SK-N-SH treated with all-trans-retinoic acid at 6 μM for 48 hours (cell line): ENCODE data around the gene PSD.

ENCODE experiments used
- ATAC-seq: fragments of 200-7000 bp; cut with Tn5 transposase; 3 replicates; pipeline ENCODE4 v1.9.1; 2020; ENCODE audit warnings: mild to moderate bottlenecking, moderate library complexity
- ARNTL ChIP-seq: fragments of 450-650 bp; formaldehyde crosslinking; IDR thresholded peaks from 2 replicates; pipeline ENCODE4 v1.5.0; 2020; ENCODE audit warnings: low read depth, mild to moderate bottlenecking, moderate library complexity, borderline replicate concordance
- BACH2 ChIP-seq: fragments of 250-450 bp; sonication (Bioruptor Pico); IDR thresholded peaks from 2 replicates; pipeline ENCODE4 v1.9.0; 2021; ENCODE audit warnings: mild to moderate bottlenecking, borderline replicate concordance
- CSDC2 ChIP-seq: fragments of 250-450 bp; sonication (Bioruptor Pico); IDR thresholded peaks from 2 replicates; pipeline ENCODE4 v1.5.0; 2020; ENCODE audit warnings: mild to moderate bottlenecking, moderate library complexity
- ESRRG ChIP-seq: fragments of 250-450 bp; sonication (Bioruptor Pico); IDR thresholded peaks from 2 replicates; pipeline ENCODE4 v1.6.1; 2021; ENCODE audit warnings: mild to moderate bottlenecking
- GLIS3 ChIP-seq: fragments of 250-450 bp; sonication (Bioruptor Pico); IDR thresholded peaks from 2 replicates; pipeline ENCODE4 v1.5.0; 2020; ENCODE audit warnings: mild to moderate bottlenecking, moderate library complexity
- OSR1 ChIP-seq: fragments of 250-450 bp; sonication (Bioruptor Pico); IDR thresholded peaks from 2 replicates; pipeline ENCODE4 v1.8.0; 2022; ENCODE audit warnings: moderate library complexity, mild to moderate bottlenecking, inconsistent platforms
- PATZ1 ChIP-seq: fragments of 250-450 bp; sonication (Bioruptor Pico); IDR thresholded peaks from 2 replicates; pipeline ENCODE4 v1.8.0; 2020; ENCODE audit warnings: mild to moderate bottlenecking, moderate library complexity, borderline replicate concordance
- PPARA ChIP-seq: fragments of 250-450 bp; sonication (Bioruptor Pico); IDR thresholded peaks from 2 replicates; pipeline ENCODE4 v1.5.0; 2020; ENCODE audit warnings: mild to moderate bottlenecking, borderline replicate concordance
- SNAI2 ChIP-seq: fragments of 250-450 bp; sonication (Bioruptor Pico); IDR thresholded peaks from 2 replicates; pipeline ENCODE4 v1.5.0; 2020; ENCODE audit warnings: mild to moderate bottlenecking, moderate library complexity
- TCF4 ChIP-seq: fragments of 250-450 bp; sonication (Bioruptor Pico); IDR thresholded peaks from 2 replicates; pipeline ENCODE4 v1.8.0; 2021; ENCODE audit warnings: mild to moderate bottlenecking, moderate library complexity, borderline replicate concordance
- TSHZ2 ChIP-seq: fragments of 250-450 bp; sonication (Bioruptor Pico); IDR thresholded peaks from 2 replicates; pipeline ENCODE4 v1.5.0; 2020; ENCODE audit warnings: mild to moderate bottlenecking, moderate library complexity
- ZC3H10 ChIP-seq: fragments of 250-450 bp; sonication (Bioruptor Pico); IDR thresholded peaks from 2 replicates; pipeline ENCODE4 v1.5.1; 2021; ENCODE audit warnings: mild to moderate bottlenecking, moderate library complexity
- ZFP3 ChIP-seq: fragments of 250-450 bp; sonication (Bioruptor Pico); IDR thresholded peaks from 2 replicates; pipeline ENCODE4 v1.5.0; 2020; ENCODE audit warnings: mild to moderate bottlenecking, moderate library complexity
- ZFP30 ChIP-seq: fragments of 450-650 bp; formaldehyde crosslinking; IDR thresholded peaks from 2 replicates; pipeline ENCODE4 v1.5.0; 2022; ENCODE audit warnings: mild to moderate bottlenecking, moderate library complexity
- ZNF565 ChIP-seq: fragments of 450-650 bp; formaldehyde crosslinking; conservative IDR thresholded peaks from 2 replicates; pipeline ENCODE4 v1.5.0; 2020; ENCODE audit warnings: low read depth, mild to moderate bottlenecking, moderate library complexity
- ZNF70 ChIP-seq: fragments of 450-650 bp; formaldehyde crosslinking; IDR thresholded peaks from 2 replicates; pipeline ENCODE4 v1.5.0; 2020; ENCODE audit warnings: mild to moderate bottlenecking, moderate library complexity
- ZNF8 ChIP-seq: fragments of 450-650 bp; formaldehyde crosslinking; IDR thresholded peaks from 2 replicates; pipeline ENCODE4 v1.5.0; 2020; ENCODE audit warnings: mild to moderate bottlenecking, moderate library complexity

PSD gene

DNA sequence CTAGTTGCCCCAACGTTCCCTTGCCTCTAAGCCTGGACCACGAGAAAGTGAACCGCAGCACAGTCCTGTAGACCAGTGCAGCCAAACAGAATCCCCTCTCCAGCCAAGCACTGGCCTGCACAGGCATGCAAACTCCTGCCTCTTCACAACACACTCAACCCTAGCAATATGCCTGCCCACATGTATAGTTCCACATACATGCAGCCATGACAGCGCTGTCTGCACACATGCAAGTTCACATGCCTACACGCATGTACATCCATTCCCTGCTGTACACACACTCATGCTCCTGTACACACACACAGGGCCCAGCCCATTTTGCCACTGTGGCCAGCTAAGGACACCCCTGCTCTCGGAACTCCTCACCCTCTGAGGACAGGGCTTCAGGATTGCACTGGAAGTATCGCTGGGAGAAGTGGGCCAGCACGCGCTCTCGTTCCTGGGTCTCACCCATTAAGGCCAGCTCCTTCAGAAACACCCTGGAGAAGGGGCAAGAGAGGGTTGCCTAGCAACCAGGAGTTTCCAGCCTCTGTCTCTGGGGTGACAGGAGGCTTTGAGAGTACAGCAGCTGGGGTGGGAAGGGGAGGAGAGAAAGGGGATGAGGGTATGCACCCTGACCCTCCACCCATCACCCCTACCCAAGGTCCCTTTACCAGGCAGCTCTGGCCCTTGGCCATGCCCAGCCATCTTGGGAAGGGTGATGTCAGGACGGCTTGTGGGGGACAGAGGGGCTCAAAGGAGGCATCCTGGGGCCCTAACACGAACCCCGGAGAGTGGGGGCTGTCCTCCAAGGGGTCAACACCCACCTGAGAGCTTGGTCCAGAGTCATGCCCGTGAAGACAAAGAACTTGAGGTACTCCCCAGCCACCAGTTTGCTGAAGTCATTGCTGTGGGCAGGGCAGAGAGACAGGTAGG is 7.0 kb downstream of the PSD start:
- no peak for TF ChIP-seq ZFP3 (CRISPR knock-in tag)
- no peak for ATAC-seq

DNA sequence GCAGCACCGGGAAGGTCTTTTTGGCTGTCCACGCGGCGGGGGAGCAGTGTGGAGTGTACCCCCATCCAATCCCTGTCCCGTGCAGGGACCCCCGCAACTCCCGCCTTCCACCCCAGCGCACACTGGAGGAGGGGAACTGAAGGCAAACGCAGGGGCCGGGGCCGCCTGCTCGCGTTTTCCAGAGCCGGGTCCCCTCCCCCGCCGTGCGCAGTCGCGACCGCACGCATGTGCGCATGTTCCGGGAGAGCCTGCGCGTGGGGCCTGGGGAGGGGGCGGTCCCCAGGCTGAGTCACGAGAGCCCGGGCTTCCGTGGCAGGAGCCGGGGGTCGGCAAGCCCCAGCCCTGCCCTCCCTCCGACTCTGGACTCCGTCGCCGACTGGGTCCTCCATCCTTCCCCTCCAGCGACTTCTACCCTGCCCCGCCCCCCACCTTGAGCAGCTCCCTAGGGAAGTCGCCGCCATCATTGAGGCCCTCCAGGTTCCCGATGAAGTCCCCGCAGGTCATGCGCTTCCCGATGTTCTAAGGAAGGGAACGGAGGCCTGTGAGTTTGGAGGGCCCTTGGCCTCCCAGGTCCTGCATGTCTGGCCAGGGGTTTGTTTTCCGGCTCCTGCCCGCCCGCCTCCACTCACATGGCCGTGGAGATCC is 8.0 kb downstream of the PSD start:
- no peak for ATAC-seq

GRCh38 chr10:102409604-102410428 is 8.8 kb downstream of the PSD start:
- ATAC-seq, result no peak
- TF ChIP-seq TCF4 (CRISPR knock-in tag), result no peak
- TF ChIP-seq ZC3H10, result no peak

More for the DNA sequence above, 8.0 kb downstream of the PSD start:
- TF ChIP-seq ZNF8 (CRISPR knock-in tag), result no peak

DNA sequence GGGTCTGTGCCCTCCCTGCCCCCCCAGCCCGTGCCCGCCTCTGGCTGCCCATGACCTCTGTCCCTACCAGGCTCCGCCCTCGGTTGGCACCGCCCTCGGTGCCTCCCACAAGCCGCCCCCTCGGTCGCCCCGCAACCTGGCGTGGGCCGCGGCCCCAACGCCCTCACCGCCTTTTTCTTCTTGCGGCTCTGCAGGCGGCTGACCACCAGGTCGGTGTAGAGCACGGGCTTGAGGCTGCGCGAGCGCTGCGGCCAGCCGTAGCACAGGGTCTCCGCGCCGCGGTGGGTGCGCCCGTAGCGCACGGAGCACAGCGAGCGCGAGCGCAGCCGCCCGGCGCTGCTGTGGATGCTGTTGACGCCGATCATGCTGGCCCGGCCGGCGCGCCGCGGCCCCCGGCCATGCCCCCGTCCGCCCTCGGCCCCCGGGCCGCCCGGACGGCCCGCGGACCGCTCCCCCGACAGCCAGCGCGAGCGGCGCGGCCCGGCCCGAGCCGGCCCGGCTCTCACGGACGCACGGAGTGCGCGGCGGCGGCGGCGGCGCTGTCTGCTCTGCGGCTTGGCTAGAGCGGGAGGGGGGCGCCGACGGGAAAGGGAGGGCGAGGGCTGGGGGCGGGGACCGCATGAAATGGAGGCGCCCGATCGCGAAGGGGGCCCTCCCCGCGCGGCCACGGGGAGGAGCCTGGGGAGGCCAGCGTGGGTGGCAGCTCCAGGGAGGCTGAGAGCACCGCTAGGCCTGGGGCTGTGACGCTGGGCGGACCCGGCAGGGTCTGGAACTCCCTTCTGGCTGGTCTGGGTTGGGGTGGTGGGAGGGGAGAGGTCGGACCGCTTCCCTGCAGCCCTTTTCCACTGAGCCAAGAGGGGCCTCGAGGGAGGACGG is 9.6 kb downstream of the PSD start:
- TF ChIP-seq BACH2 (CRISPR knock-in tag) (no peak), TCF4 (CRISPR knock-in tag) (no peak), ESRRG (CRISPR knock-in tag) (no peak), GLIS3 (CRISPR knock-in tag) (no peak), PPARA (CRISPR knock-in tag) (no peak), ZNF70 (CRISPR knock-in tag) (no peak), SNAI2 (CRISPR knock-in tag) (no peak)
- TF ChIP-seq, all 23 proteins: peak for 0
- peak; percentile 10; the same call in 2 of the 3 replicates for ATAC-seq

DNA sequence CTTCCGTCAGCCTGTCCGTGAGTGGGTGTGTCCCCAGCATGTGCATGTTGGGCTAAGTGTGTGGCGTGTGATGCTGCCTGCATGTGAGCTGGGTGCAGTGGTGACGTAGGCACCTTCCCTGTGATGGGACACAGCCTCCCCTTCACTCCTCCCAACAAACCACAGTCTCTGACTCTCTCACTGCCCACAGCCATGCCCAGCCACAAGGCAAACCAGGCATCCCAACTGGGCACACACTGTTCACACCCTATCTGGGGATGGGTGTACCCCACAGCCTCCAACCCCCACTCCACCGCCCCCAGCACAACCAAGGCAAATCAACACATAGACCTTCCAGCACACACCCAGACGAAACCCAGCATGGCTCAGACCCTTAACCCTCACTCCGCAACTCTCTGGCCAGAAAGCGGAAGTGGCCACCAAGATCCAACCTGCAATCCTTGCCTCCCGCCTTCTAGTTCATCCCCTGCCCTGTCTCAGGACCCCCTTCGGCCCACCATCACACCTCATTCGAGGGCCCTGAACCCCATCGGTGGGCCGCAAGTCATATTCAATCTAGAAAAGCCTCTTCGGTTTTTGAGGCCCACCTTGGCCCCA is 10.4 kb downstream of the PSD start:
- no peak for ATAC-seq
- TF ChIP-seq PATZ1 (CRISPR knock-in tag) (no peak), GLIS3 (CRISPR knock-in tag) (no peak), BACH2 (CRISPR knock-in tag) (no peak), ZNF70 (CRISPR knock-in tag) (no peak), CSDC2 (CRISPR knock-in tag) (no peak), ESRRG (CRISPR knock-in tag) (no peak), ZC3H10 (no peak)

GRCh38 chr10:102407425-102408130 is 11.0 kb downstream of the PSD start:
- no peak for ATAC-seq
- TF ChIP-seq ZNF565, result no peak
- TF ChIP-seq SNAI2 (CRISPR knock-in tag), result no peak
- TF ChIP-seq TCF4 (CRISPR knock-in tag), result no peak

DNA sequence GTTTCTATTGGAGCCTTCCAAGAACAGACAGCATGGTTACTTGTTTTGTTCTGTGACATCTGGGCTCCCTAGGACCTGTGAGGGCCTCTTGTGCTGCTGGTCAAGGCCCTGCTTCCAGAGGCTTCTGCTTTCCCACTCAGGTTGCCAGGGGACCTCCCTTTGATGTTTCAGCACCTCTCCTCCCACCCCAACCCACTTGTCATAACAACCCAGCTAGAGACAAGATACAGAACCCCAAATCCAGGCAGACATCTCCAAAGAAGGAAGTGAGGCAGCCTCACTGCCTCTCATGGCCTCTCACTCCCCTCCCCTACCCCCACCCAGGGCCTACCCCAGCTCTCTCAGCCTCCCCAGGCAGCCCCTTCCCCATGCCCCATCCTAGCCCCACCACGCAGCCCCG is 11.8 kb downstream of the PSD start:
- no peak for ATAC-seq
- TF ChIP-seq OSR1 (CRISPR knock-in tag) (no peak), TSHZ2 (CRISPR knock-in tag) (no peak), ESRRG (CRISPR knock-in tag) (no peak), PATZ1 (CRISPR knock-in tag) (no peak), ZC3H10 (no peak), ZFP30 (CRISPR knock-in tag) (no peak), PPARA (CRISPR knock-in tag) (no peak), TCF4 (CRISPR knock-in tag) (no peak), ZNF565 (no peak), ARNTL (CRISPR knock-in tag) (no peak)
